ENCODE results near the gene KLHL29. TPM values are rescaled to one million over a fixed set of nuclear protein-coding genes. Genes with fewer than 3 reads are reported as not detected.
A peak's percentile ranks its signal among the peaks of the same experiment; 100 is the strongest.

KLHL29 gene
- polyA plus RNA-seq, 2 donors: 2.1 to 3.8 TPM

DNA sequence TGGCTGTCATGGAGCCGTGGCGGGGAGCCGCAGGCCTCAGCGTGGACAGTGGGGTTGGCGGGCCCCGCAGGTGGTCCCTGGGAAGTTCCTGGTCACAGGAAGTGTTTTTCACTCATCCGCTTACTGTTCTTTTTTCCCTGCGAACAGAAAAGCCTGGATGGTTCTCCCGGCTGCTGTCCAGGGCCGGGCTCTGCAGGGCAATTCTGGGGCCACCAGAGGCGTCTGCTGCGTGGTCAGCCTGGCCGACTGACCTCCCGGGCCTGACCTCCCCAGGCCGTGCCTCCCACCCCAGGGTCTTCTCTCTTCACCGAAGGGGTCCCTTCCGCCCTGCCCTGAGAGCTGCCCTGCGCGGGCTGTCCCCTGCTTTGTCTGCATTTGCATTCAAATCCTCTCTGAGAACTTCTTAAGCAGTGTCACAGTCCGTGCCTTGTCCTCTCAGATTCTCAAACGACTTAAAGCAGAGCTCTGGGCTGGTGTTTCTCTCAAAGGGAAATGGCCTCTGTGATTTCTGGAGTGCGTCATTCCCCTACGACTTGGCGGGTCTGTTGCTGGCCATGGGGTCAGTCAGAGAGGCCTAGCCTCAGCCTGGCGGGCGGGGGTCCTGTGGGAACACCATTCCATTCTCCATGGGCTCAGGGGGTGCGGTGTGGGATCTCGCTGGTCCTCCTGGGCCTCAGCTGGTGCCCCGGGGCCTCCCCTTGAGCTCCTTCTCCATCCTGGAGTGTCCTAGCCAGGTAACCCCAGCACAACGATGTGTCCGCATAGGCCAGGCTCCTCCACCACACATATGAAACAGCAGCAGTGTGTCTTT, 38.3 kb downstream of the KLHL29 start:
- WGBS, 2 donors: 85 to 92% methylated on average over 31 of the region's 31 CpGs
- H3K27ac ChIP-seq (ENCODE audit: low read depth in 2 of 2, low read length in 1 of 2): no peak overlapping the region

DNA sequence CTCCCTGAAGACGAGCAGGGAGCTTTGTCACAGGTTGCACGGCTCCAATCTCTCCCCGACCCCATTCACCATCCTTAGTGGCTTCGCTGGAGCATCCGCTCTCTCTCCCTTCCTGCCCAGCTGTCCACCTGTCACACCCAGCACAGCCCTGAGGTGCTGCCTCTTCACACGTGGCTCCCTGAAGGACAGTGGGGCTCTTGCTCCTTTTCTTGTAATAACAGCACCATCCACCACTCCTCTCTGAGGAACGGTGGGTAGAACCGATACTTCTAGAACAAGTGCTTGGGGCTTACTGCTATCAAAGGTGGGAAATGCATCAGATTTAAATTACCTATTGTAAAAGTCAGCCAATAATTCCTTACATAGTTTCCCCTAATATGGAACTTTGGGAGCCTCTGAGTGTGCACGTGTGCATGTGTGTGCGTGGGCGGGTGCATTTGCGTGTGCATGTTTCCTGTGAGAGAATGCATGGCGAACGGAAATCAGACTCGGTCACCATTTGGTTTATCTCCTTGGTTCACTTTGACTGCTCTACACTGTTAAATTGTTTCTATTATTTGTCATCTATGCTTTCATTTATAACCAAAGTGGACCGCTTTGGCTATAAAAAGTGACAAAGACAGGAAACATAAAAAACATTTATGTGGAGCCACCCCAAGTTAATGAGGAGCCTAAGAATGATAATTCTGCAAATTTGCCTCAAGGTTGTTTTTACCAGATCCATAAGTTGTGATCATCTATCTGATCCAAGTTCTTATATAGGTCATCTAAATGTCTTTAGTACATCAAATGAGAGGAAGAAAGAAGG, 39.1 kb downstream of the KLHL29 start:
- no peak overlapping the region for H3K4me3 ChIP-seq (ENCODE audit: low read depth in 1 of 2, low read length in 2 of 2)
- no peak overlapping the region for H3K27ac ChIP-seq (ENCODE audit: low read depth in 2 of 2, low read length in 1 of 2)
- no peaks in the 10 kb centered on the region for H3K36me3 ChIP-seq (ENCODE audit: control insufficient read depth in 2 of 2, insufficient read depth in 2 of 2, low read length in 1 of 2)
- 81 to 85% methylated on average over 16 of the region's 16 CpGs for WGBS, 2 donors
- H3K9me3 ChIP-seq (ENCODE audit: control insufficient read depth in 2 of 2, insufficient read depth in 1 of 2, low read depth in 1 of 2, low read length in 1 of 2): no peaks in the 10 kb centered on the region
- no peaks in the 10 kb centered on the region for H3K27me3 ChIP-seq (ENCODE audit: control insufficient read depth in 1 of 2, insufficient read depth in 2 of 2, low read length in 2 of 2)
- peaks cover 4 to 16% of the 10 kb centered on the region in 2 donors for H3K4me1 ChIP-seq (ENCODE audit: control insufficient read depth in 2 of 2, insufficient read depth in 2 of 2, low read length in 1 of 2)

More for the DNA sequence above, 38.3 kb downstream of the KLHL29 start:
- Histone ChIP-seq H3K4me1 (ENCODE audit: control insufficient read depth in 2 of 2, insufficient read depth in 2 of 2, low read length in 1 of 2) (peaks cover 4 to 16% of the 10 kb centered on the region in 2 donors), H3K4me3 (ENCODE audit: low read depth in 1 of 2, low read length in 2 of 2) (no peak overlapping the region), H3K36me3 (ENCODE audit: control insufficient read depth in 2 of 2, insufficient read depth in 2 of 2, low read length in 1 of 2) (no peaks in the 10 kb centered on the region), H3K9me3 (ENCODE audit: control insufficient read depth in 2 of 2, insufficient read depth in 1 of 2, low read depth in 1 of 2, low read length in 1 of 2) (no peaks in the 10 kb centered on the region), H3K27me3 (ENCODE audit: control insufficient read depth in 1 of 2, insufficient read depth in 2 of 2, low read length in 2 of 2) (no peaks in the 10 kb centered on the region)

DNA sequence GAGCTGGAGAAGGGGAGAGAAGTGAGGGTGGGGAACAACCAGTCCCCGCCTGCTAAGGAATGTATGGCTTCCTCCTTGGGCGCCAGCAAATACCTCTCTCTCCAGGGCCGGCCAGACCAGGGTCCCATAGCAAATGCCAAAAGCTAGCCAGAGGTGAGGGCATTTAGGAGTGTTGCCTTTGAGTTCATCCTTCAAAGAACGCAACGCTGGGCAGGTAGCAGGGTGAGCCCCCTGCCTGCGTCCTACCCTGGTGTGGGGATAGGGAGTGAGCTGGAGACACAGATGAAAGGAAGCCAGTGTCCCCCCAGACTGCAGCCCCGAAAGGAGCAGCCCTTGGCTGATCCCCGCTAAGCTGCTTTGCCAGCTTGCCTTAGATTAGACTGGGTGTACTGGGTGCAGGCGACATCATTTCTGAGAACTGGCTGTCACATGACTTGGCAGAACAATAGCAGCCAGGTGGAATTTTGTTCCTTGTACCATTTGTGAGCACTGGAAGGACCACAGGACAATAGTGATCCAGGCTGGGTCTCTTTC, 40.4 kb downstream of the KLHL29 start:
- Histone ChIP-seq H3K4me3 (ENCODE audit: low read depth in 1 of 2, low read length in 2 of 2) (no peak overlapping the region), H3K9me3 (ENCODE audit: control insufficient read depth in 2 of 2, insufficient read depth in 1 of 2, low read depth in 1 of 2, low read length in 1 of 2) (no peaks in the 10 kb centered on the region), H3K36me3 (ENCODE audit: control insufficient read depth in 2 of 2, insufficient read depth in 2 of 2, low read length in 1 of 2) (no peaks in the 10 kb centered on the region), H3K27me3 (ENCODE audit: control insufficient read depth in 1 of 2, insufficient read depth in 2 of 2, low read length in 2 of 2) (no peaks in the 10 kb centered on the region), H3K27ac (ENCODE audit: low read depth in 2 of 2, low read length in 1 of 2) (peak overlapping the region in 1 of 2 donors; percentile 20), H3K4me1 (ENCODE audit: control insufficient read depth in 2 of 2, insufficient read depth in 2 of 2, low read length in 1 of 2) (peaks cover 4 to 16% of the 10 kb centered on the region in 2 donors)
- WGBS, 2 donors: 72 to 74% methylated on average over 9 of the region's 9 CpGs

DNA sequence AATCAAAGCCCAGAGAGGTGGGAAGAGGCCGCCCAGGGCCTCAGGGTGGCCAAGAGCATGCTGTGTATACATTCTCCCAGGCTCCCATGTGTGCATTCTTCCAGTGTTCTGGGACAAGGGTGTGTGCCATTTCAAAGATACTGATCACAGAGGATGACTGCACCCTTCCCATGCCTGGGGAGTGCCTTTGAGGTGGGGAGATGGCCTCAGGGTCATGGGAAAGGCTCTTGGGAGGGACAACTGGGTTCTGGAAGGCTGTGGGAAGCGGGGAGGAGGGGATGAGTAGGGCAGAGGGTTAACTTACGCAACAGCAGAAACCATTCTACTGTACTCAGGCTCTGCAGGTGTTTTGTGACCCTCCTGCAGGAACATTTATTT, 40.9 kb downstream of the KLHL29 start:
- Histone ChIP-seq H3K4me3 (ENCODE audit: low read depth in 1 of 2, low read length in 2 of 2) (no peak overlapping the region), H3K36me3 (ENCODE audit: control insufficient read depth in 2 of 2, insufficient read depth in 2 of 2, low read length in 1 of 2) (no peaks in the 10 kb centered on the region), H3K9me3 (ENCODE audit: control insufficient read depth in 2 of 2, insufficient read depth in 1 of 2, low read depth in 1 of 2, low read length in 1 of 2) (no peaks in the 10 kb centered on the region), H3K27ac (ENCODE audit: low read depth in 2 of 2, low read length in 1 of 2) (peak overlapping the region; percentile 20 to 50), H3K4me1 (ENCODE audit: control insufficient read depth in 2 of 2, insufficient read depth in 2 of 2, low read length in 1 of 2) (peaks cover 4 to 16% of the 10 kb centered on the region in 2 donors), H3K27me3 (ENCODE audit: control insufficient read depth in 1 of 2, insufficient read depth in 2 of 2, low read length in 2 of 2) (no peaks in the 10 kb centered on the region)
- WGBS, 2 donors: 85 to 98% methylated on average over 3 of the region's 3 CpGs

DNA sequence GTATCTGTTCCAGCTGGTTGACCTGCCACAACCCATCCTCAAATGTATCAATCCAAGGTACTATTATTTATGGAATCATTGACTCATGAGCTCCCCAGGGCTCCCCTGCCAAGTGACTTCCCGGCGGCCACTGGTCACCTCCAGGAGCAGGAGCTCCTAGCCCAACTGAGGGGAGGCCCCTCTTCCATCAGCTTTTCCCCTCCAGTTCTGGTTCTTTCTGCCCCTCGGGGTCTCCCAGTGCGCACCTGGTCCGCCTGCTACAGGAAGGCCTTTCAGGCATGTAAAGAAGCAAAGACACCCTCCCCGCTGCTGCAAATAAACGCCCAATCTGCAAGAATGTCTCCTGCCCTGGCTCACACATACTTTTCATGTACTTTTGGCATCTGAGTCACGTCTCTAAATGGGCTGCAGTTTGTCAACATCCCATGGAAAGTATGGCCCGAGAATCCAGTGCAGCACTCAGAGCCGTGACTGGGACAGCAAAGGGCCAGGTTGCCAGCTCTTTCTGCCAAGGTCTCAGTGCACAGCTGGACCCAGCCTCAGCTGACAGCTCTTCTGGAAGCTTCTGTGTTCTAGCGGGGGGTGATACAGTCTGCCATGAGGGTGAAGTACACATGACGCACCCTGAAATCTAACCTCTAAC, 41.4 kb downstream of the KLHL29 start:
- H3K4me3 ChIP-seq (ENCODE audit: low read depth in 1 of 2, low read length in 2 of 2): no peak overlapping the region
- H3K27me3 ChIP-seq (ENCODE audit: control insufficient read depth in 1 of 2, insufficient read depth in 2 of 2, low read length in 2 of 2): no peaks in the 10 kb centered on the region
- H3K4me1 ChIP-seq (ENCODE audit: control insufficient read depth in 2 of 2, insufficient read depth in 2 of 2, low read length in 1 of 2): peaks cover 4 to 16% of the 10 kb centered on the region in 2 donors
- peak overlapping the region; percentile 20 to 50 for H3K27ac ChIP-seq (ENCODE audit: low read depth in 2 of 2, low read length in 1 of 2)
- H3K36me3 ChIP-seq (ENCODE audit: control insufficient read depth in 2 of 2, insufficient read depth in 2 of 2, low read length in 1 of 2): no peaks in the 10 kb centered on the region
- no peaks in the 10 kb centered on the region for H3K9me3 ChIP-seq (ENCODE audit: control insufficient read depth in 2 of 2, insufficient read depth in 1 of 2, low read depth in 1 of 2, low read length in 1 of 2)
- WGBS, 2 donors: 53 to 75% methylated on average over 12 of the region's 12 CpGs

DNA sequence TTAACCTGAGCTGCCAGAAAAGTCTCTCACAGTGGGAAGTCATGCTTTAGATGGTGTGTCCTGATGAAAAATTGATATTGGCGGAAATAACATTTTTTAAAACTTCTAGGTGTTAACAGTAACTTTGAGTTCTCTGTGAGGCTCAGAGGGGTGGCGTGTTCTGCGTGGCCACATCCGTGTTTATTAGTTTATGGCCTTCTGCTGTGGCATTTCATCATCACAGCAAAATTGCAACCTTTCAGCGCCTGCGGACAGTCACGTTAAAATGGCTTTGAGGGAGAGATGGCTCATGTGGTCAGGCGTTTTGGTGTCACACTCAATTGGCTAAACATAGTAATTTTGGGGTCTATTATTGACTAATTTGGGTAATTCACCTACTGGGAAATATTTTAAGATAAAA, 42.4 kb downstream of the KLHL29 start:
- 87 to 95% methylated on average over 8 of the region's 8 CpGs for WGBS, 2 donors
- Histone ChIP-seq H3K4me1 (ENCODE audit: control insufficient read depth in 2 of 2, insufficient read depth in 2 of 2, low read length in 1 of 2) (peaks cover 4 to 14% of the 10 kb centered on the region in 2 donors), H3K27ac (ENCODE audit: low read depth in 2 of 2, low read length in 1 of 2) (no peak overlapping the region), H3K27me3 (ENCODE audit: control insufficient read depth in 1 of 2, insufficient read depth in 2 of 2, low read length in 2 of 2) (no peaks in the 10 kb centered on the region), H3K36me3 (ENCODE audit: control insufficient read depth in 2 of 2, insufficient read depth in 2 of 2, low read length in 1 of 2) (no peaks in the 10 kb centered on the region), H3K9me3 (ENCODE audit: control insufficient read depth in 2 of 2, insufficient read depth in 1 of 2, low read depth in 1 of 2, low read length in 1 of 2) (no peaks in the 10 kb centered on the region), H3K4me3 (ENCODE audit: low read depth in 1 of 2, low read length in 2 of 2) (no peak overlapping the region)

DNA sequence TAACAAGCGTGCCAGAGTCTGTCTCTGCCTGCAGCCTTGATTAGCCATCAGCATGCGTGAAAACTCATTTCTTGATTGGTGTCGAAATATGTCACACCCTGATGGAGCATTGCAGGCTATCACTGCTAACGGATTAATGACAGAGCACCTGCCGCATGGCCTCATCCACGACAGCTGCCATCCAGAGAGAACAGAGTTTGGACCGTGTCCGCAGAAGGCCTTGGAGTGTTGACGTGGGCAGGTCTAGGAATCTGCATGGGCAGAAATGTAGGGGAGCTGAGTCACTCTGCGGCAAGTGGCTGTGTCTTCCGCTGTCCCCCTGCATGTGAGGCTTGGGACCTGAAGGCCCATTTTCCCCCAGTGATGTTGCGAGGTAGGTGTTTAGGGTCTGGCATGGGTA, 43.0 kb downstream of the KLHL29 start:
- no peaks in the 10 kb centered on the region for H3K27me3 ChIP-seq (ENCODE audit: control insufficient read depth in 1 of 2, insufficient read depth in 2 of 2, low read length in 2 of 2)
- no peaks in the 10 kb centered on the region for H3K9me3 ChIP-seq (ENCODE audit: control insufficient read depth in 2 of 2, insufficient read depth in 1 of 2, low read depth in 1 of 2, low read length in 1 of 2)
- H3K36me3 ChIP-seq (ENCODE audit: control insufficient read depth in 2 of 2, insufficient read depth in 2 of 2, low read length in 1 of 2): no peaks in the 10 kb centered on the region
- no peak overlapping the region for H3K27ac ChIP-seq (ENCODE audit: low read depth in 2 of 2, low read length in 1 of 2)
- peaks cover 4 to 10% of the 10 kb centered on the region in 2 donors for H3K4me1 ChIP-seq (ENCODE audit: control insufficient read depth in 2 of 2, insufficient read depth in 2 of 2, low read length in 1 of 2)
- WGBS, 2 donors: 88 to 91% methylated on average over 12 of the region's 12 CpGs
- no peak overlapping the region for H3K4me3 ChIP-seq (ENCODE audit: low read depth in 1 of 2, low read length in 2 of 2)

DNA sequence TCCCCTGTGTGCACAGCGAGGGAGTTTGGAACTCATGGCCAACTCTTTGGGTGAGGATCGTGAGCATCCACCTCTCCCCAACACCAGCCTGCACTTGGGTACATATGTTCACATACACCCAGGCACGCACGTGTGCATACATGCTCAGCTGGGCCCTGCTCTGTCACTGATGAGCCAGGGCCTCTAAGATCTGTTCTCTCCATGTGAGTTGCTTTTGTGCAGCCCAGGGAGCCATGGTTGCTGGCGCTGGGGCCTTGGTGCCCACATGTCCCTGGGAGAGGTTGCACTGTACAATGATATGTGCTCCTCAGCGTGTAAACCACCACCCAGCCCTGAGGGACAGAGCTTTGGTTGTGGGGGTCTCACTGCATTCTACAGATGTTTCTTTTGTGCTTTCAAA, 44.1 kb downstream of the KLHL29 start:
- H3K4me3 ChIP-seq (ENCODE audit: low read depth in 1 of 2, low read length in 2 of 2): no peak overlapping the region
- H3K36me3 ChIP-seq (ENCODE audit: control insufficient read depth in 2 of 2, insufficient read depth in 2 of 2, low read length in 1 of 2): no peaks in the 10 kb centered on the region
- no peak overlapping the region for H3K27ac ChIP-seq (ENCODE audit: low read depth in 2 of 2, low read length in 1 of 2)
- WGBS, 2 donors: 78 to 86% methylated on average over 6 of the region's 6 CpGs
- peaks cover 4 to 10% of the 10 kb centered on the region in 2 donors for H3K4me1 ChIP-seq (ENCODE audit: control insufficient read depth in 2 of 2, insufficient read depth in 2 of 2, low read length in 1 of 2)
- H3K27me3 ChIP-seq (ENCODE audit: control insufficient read depth in 1 of 2, insufficient read depth in 2 of 2, low read length in 2 of 2): no peaks in the 10 kb centered on the region
- no peaks in the 10 kb centered on the region for H3K9me3 ChIP-seq (ENCODE audit: control insufficient read depth in 2 of 2, insufficient read depth in 1 of 2, low read depth in 1 of 2, low read length in 1 of 2)

DNA sequence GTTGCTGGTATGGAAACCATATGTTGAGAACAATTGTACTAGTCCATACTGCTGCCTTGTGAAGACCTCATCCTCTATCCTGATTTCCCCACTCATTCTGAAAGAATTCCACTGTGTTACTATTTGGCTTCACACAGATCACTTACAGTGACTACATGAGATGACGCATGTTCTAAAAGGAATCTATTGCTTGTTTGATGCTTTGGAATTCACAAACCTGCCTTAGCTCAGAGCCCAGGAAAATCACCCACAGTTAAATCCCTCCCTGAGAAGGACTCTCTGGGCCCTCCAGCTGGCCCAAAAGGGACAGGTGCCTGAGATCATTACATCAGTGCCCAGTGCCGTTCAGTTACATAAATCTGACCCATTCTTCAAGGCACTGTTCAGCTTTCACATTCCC, 45.3 kb downstream of the KLHL29 start:
- WGBS, 2 donors: 87% methylated on average over 2 of the region's 2 CpGs
- no peak overlapping the region for H3K4me3 ChIP-seq (ENCODE audit: low read depth in 1 of 2, low read length in 2 of 2)
- H3K9me3 ChIP-seq (ENCODE audit: control insufficient read depth in 2 of 2, insufficient read depth in 1 of 2, low read depth in 1 of 2, low read length in 1 of 2): no peaks in the 10 kb centered on the region
- no peaks in the 10 kb centered on the region for H3K27me3 ChIP-seq (ENCODE audit: control insufficient read depth in 1 of 2, insufficient read depth in 2 of 2, low read length in 2 of 2)
- H3K4me1 ChIP-seq (ENCODE audit: control insufficient read depth in 2 of 2, insufficient read depth in 2 of 2, low read length in 1 of 2): peaks cover 6 to 9% of the 10 kb centered on the region in 2 donors
- H3K36me3 ChIP-seq (ENCODE audit: control insufficient read depth in 2 of 2, insufficient read depth in 2 of 2, low read length in 1 of 2): no peaks in the 10 kb centered on the region
- H3K27ac ChIP-seq (ENCODE audit: low read depth in 2 of 2, low read length in 1 of 2): no peak overlapping the region
